A673 (cell line): ENCODE data around the gene UBE2R2.

Experiments used
- CTCF ChIP-seq: fragments of 300-800, 200-600 bp; sonication (generic); conservative IDR thresholded peaks from 2 replicates; pipeline ENCODE4 v1.5.1; 2017; ENCODE audit warnings: low read depth, mild to moderate bottlenecking, antibody characterized with exemption, low read length, moderate library complexity, mixed read lengths
- EZH2 ChIP-seq: fragments of 200-600 bp; sonication (generic); IDR thresholded peaks from 2 replicates; pipeline ENCODE4 v1.6.1; 2017; ENCODE audit warnings: borderline replicate concordance, low read depth, mild to moderate bottlenecking, mixed read lengths, antibody characterized with exemption, low read length; ENCODE audit not compliant: poor library complexity, severe bottlenecking

DNA sequence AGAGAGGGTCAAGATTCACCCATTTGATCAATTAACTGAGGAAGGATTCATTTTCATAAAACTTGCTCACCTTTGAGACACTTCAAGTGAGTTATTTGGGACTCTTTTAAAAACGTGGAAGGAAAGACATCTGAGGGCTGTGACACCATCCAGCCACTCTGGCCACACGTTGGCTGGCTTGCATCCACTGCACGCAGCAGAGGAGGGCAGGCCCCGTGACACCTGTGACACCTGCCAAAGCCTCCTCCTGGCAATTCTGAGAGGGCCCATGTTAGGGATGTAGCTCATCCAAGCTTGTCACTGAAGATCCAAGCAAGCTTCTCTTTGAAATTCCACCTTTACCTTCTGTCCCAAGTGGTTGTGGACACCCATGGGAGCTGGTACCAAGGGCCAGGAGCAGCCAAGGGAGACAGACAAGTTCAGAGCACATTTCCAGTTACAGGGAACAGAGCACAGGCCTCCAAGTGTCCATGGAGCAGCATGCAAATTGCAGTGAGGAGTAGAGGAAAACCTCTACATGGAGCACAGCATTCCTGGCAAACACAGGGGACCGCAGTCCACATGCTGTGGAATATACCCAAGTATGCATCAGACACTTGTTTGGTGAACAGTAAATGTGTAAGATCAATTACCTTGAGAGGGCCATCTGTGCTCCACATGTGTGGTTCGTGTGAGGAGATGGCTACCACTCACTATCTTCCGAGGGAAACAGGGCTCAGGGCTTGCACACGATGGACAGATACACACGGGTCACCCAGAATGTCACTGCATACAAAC lies 16.8 kb upstream of the UBE2R2 start:
- TF ChIP-seq CTCF (no peak), EZH2 (no peak)
